Liver (tissue), 9 donors: ENCODE data around the gene MTMR2. TPM values are rescaled to one million over a fixed set of nuclear protein-coding genes. Genes with fewer than 3 reads are reported as not detected.

Experiments
- DNase-seq: peaks from one replicate; pipeline ENCODE4 v3.0.0-alpha.2; 2017; ENCODE audit warnings: low spot score
- H3K27ac ChIP-seq, 2 donors: one replicate each; pipeline ENCODE4 v1.7.0; 2013; ENCODE audit warnings: inconsistent platforms in 2 of 2, low read length in 2 of 2, control low read depth in 1 of 2, low read depth in 1 of 2, mild to moderate bottlenecking in 1 of 2
- H3K27me3 ChIP-seq, 4 donors: one replicate each; pipeline versions ENCODE4 v1.6.1 to v1.7.0; 2013; ENCODE audit warnings: low read length in 3 of 4, inconsistent platforms in 1 of 4, mild to moderate bottlenecking in 1 of 4, moderate library complexity in 1 of 4; ENCODE audit not compliant: control insufficient read depth in 4 of 4, insufficient read depth in 4 of 4
- H3K36me3 ChIP-seq, 4 donors: one replicate each; pipeline versions ENCODE4 v1.6.1 to v1.7.0; 2013; ENCODE audit warnings: low read length in 3 of 4, mild to moderate bottlenecking in 3 of 4, low read depth in 1 of 4, moderate library complexity in 1 of 4; ENCODE audit not compliant: control insufficient read depth in 4 of 4, insufficient read depth in 3 of 4
- H3K4me1 ChIP-seq, 4 donors: one replicate each; pipeline versions ENCODE4 v1.6.1 to v1.7.0; 2013; ENCODE audit warnings: low read length in 3 of 4, mild to moderate bottlenecking in 3 of 4, moderate library complexity in 1 of 4; ENCODE audit not compliant: control insufficient read depth in 4 of 4, insufficient read depth in 4 of 4
- H3K4me3 ChIP-seq, 3 donors: one replicate each; pipeline versions ENCODE4 v1.6.1 to v1.7.0; 2013; ENCODE audit warnings: low read length in 3 of 3, control low read depth in 1 of 3, low read depth in 1 of 3, mild to moderate bottlenecking in 1 of 3
- H3K9ac ChIP-seq, 2 donors: one replicate each; pipeline ENCODE4 v1.7.0; 2013; ENCODE audit warnings: low read length in 2 of 2, mild to moderate bottlenecking in 2 of 2, moderate library complexity in 2 of 2, control low read depth in 1 of 2, low read depth in 1 of 2
- H3K9me3 ChIP-seq, 4 donors: one replicate each; pipeline versions ENCODE4 v1.6.1 to v1.7.0; 2013; ENCODE audit warnings: low read length in 3 of 4; ENCODE audit not compliant: control insufficient read depth in 4 of 4
- EGR1 ChIP-seq, 2 donors: IDR thresholded peaks; 2 replicates each; pipeline ENCODE4 v1.6.1; 2016 to 2018; ENCODE audit warnings: antibody characterized with exemption in 2 of 2, low read depth in 2 of 2
- FOXA1 ChIP-seq: IDR thresholded peaks from 2 replicates; pipeline ENCODE4 v1.6.1; 2016; ENCODE audit warnings: antibody characterized with exemption
- FOXA2 ChIP-seq: IDR thresholded peaks from 2 replicates; pipeline ENCODE4 v1.6.1; 2016; ENCODE audit warnings: antibody characterized with exemption
- GABPA ChIP-seq, 2 donors: IDR thresholded peaks in 1 of 2; conservative IDR thresholded peaks in 1 of 2; 2 replicates each; pipeline ENCODE4 v1.6.1; 2016; ENCODE audit warnings: antibody characterized with exemption in 2 of 2, mild to moderate bottlenecking in 1 of 2, moderate library complexity in 1 of 2
- HNF4A ChIP-seq, 2 donors: conservative IDR thresholded peaks; 2 replicates each; pipeline ENCODE4 v1.6.1; 2016; ENCODE audit warnings: antibody characterized with exemption in 2 of 2, mild to moderate bottlenecking in 2 of 2
- HNF4G ChIP-seq: IDR thresholded peaks from 2 replicates; pipeline ENCODE4 v1.6.1; 2016; ENCODE audit warnings: antibody characterized with exemption
- NR2F2 ChIP-seq: IDR thresholded peaks from 2 replicates; pipeline ENCODE4 v1.6.1; 2016; ENCODE audit warnings: antibody characterized with exemption
- RAD21 ChIP-seq, 2 donors: IDR thresholded peaks; 2 replicates each; pipeline ENCODE4 v1.6.1; 2016; ENCODE audit warnings: antibody characterized with exemption in 2 of 2, mild to moderate bottlenecking in 2 of 2
- RXRA ChIP-seq, 2 donors: IDR thresholded peaks; 2 replicates each; pipeline ENCODE4 v1.6.1; 2017 to 2018; ENCODE audit warnings: antibody characterized with exemption in 2 of 2, mild to moderate bottlenecking in 1 of 2
- SP1 ChIP-seq: IDR thresholded peaks from 2 replicates; pipeline ENCODE4 v1.6.1; 2018; ENCODE audit warnings: antibody characterized with exemption, mild to moderate bottlenecking
- TAF1 ChIP-seq: conservative IDR thresholded peaks from 2 replicates; pipeline ENCODE4 v1.6.1; 2016; ENCODE audit warnings: antibody characterized with exemption, mild to moderate bottlenecking
- YY1 ChIP-seq: IDR thresholded peaks from 2 replicates; pipeline ENCODE4 v1.6.1; 2016; ENCODE audit warnings: antibody characterized with exemption, mild to moderate bottlenecking
- WGBS: extraction: QIAGEN DNeasy Blood & Tissue Kit; methylation state at CpG from one replicate; pipeline ENCODE4 v1.1.7; 2013; 5-methylcytosine and 5-hydroxymethylcytosine counted together
- polyA plus RNA-seq, 2 donors: library from polyadenylated mRNA; stranded (reverse) in 1 of 2; unstranded in 1 of 2; fragments of 200-250 nt in 1 of 2; fragments of >200 nt in 1 of 2; fragmentation: Nextera tagmentation in 1 of 2; extraction: Ambion mirVana in 1 of 2; gene quantifications; one replicate each; pipeline versions ENCODE4 v1.2.1 to v1.2.3, GENCODE V29; 2013 to 2015
- total RNA-seq, 2 donors: library from RNA; depleted of rRNA; stranded (reverse); fragments of >200 nt; gene quantifications; one replicate each; pipeline ENCODE4 v1.2.3, GENCODE V29; 2014
- TF ChIP-seq, protein P1 (sequence below): IDR thresholded peaks from 2 replicates; pipeline ENCODE4 v1.6.1; 2016; ENCODE audit warnings: antibody characterized with exemption
- TF ChIP-seq, protein P2 (sequence below): IDR thresholded peaks from 2 replicates; pipeline ENCODE4 v1.6.1; 2016; ENCODE audit warnings: antibody characterized with exemption, mild to moderate bottlenecking
- TF ChIP-seq, protein P3 (sequence below): IDR thresholded peaks from 2 replicates; pipeline ENCODE4 v1.6.1; 2016; ENCODE audit warnings: antibody characterized with exemption
- TF ChIP-seq, protein P4 (sequence below): fragments of 150-350 bp; IDR thresholded peaks from 2 replicates; pipeline ENCODE4 v1.5.1; 2017; ENCODE audit warnings: improper control_type of control experiment, low read depth, low read length; ENCODE audit not compliant: missing input control
- TF ChIP-seq, protein P5 (sequence below): IDR thresholded peaks from 2 replicates; pipeline ENCODE4 v1.6.1; 2016; ENCODE audit warnings: antibody characterized with exemption
- donor health status: healthy.
- donor health status: healthy.
- donor health status: healthy.
- donor health status: healthy.
- donor health status: healthy.

Gene MTMR2
- total and polyA plus RNA-seq, 4 donors = 2.0 to 9.5 (median 3.1) TPM

DNA sequence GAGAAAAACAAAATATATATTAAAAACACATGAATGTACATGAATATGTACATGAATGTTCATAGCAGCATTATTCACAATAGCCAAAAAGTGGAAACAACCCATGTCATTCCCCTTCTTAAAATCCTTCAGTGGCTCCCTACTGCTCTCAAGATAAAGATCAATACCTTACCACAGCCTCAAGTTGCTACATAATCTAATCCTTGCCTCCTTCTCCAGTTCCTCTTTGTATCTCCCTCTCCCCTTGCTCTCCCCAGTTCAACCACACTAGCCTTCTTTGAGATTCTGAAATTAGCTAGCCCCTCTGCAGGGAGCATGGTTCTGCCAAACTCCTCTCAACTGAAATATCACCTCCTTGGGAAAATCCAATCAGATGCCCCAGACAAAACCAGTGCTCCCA, 28.1 kb downstream of the MTMR2 start:
- Histone ChIP-seq H3K27ac (no peak overlapping the region), H3K36me3 (no peaks in the 10 kb centered on the region), H3K4me1 (peaks cover 0 to 2% (median 0%) of the 10 kb centered on the region in 4 donors), H3K27me3 (no peaks in the 10 kb centered on the region), H3K9ac (no peak overlapping the region), H3K4me3 (no peak overlapping the region), H3K9me3 (no peaks in the 10 kb centered on the region)
- TF ChIP-seq EGR1 (IDR thresholded peaks at IDR 0.05; ENCODE audit: low read depth in 2 of 2) = no peak
- no peak for DNase-seq

DNA sequence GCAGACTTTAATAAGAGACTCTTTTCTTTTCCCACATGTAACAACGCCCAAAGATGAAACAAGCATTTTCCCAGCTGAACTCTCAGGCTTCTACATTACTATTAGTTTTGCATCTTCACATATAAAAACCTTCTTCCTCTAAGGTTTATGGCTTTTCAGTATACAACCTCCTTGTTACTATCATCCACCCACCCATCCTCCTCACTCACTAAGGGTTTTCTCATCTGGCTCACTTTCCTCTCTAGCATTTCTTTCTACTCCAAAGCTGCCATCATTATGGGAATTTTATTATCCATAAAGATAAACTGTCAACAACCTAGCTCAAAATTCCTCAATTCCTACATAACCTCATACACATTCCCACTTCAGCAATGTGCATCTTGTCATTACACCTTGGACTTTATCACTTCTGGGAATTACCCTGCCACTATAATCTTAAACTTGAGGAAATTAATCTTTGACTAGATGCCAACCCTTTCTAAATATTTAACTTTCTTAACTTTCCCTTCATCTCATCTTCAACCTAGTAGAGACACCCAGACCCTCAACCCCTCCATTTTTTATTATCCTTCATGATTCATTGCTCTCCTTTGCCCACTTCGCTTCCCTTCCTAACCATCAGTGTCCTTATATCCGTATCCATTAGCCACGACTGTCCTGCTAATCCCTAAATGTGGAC, 30.9 kb downstream of the MTMR2 start:
- no peak for DNase-seq
- WGBS = 78% methylated on average over 4 of the region's 4 CpGs
- Histone ChIP-seq H3K36me3 (no peaks in the 10 kb centered on the region), H3K4me3 (no peak overlapping the region), H3K9me3 (no peaks in the 10 kb centered on the region), H3K4me1 (no peaks in the 10 kb centered on the region), H3K27me3 (no peaks in the 10 kb centered on the region), H3K9ac (no peak overlapping the region), H3K27ac (no peak overlapping the region)
- no peak for TF ChIP-seq FOXA2
- TF ChIP-seq, protein P1, sequence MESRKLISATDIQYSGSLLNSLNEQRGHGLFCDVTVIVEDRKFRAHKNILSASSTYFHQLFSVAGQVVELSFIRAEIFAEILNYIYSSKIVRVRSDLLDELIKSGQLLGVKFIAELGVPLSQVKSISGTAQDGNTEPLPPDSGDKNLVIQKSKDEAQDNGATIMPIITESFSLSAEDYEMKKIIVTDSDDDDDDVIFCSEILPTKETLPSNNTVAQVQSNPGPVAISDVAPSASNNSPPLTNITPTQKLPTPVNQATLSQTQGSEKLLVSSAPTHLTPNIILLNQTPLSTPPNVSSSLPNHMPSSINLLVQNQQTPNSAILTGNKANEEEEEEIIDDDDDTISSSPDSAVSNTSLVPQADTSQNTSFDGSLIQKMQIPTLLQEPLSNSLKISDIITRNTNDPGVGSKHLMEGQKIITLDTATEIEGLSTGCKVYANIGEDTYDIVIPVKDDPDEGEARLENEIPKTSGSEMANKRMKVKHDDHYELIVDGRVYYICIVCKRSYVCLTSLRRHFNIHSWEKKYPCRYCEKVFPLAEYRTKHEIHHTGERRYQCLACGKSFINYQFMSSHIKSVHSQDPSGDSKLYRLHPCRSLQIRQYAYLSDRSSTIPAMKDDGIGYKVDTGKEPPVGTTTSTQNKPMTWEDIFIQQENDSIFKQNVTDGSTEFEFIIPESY = no peak
- TF ChIP-seq EGR1 (IDR thresholded peaks at IDR 0.05; ENCODE audit: low read depth in 2 of 2) = no peak
- TF ChIP-seq NR2F2 = no peak
- no peak for TF ChIP-seq TAF1

DNA sequence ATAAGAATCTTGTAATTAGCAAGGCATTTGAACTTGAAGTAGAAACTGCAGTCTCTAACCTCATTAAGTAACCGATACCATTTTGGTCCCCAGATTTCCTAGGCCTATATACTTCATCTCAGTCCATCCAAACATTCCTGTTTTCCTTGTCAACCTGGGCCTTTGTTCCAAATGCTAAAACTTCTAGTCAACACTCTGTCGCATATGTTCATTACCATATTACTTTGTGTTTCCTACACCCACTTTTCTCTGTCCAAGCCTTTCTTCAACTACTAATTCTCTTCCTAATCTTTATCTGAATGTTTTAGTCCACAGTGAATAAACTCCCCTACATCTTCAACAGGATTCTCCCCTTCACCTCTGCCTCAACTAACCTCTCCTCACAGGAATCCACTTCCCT, 31.4 kb downstream of the MTMR2 start:
- Histone ChIP-seq H3K4me1 (no peaks in the 10 kb centered on the region), H3K36me3 (no peaks in the 10 kb centered on the region), H3K27ac (no peak overlapping the region), H3K4me3 (no peak overlapping the region), H3K27me3 (no peaks in the 10 kb centered on the region), H3K9me3 (no peaks in the 10 kb centered on the region), H3K9ac (no peak overlapping the region)
- WGBS = 97% methylated on average over 2 of the region's 2 CpGs
- TF ChIP-seq FOXA1 = no peak
- TF ChIP-seq TAF1 = no peak
- TF ChIP-seq, protein P2, sequence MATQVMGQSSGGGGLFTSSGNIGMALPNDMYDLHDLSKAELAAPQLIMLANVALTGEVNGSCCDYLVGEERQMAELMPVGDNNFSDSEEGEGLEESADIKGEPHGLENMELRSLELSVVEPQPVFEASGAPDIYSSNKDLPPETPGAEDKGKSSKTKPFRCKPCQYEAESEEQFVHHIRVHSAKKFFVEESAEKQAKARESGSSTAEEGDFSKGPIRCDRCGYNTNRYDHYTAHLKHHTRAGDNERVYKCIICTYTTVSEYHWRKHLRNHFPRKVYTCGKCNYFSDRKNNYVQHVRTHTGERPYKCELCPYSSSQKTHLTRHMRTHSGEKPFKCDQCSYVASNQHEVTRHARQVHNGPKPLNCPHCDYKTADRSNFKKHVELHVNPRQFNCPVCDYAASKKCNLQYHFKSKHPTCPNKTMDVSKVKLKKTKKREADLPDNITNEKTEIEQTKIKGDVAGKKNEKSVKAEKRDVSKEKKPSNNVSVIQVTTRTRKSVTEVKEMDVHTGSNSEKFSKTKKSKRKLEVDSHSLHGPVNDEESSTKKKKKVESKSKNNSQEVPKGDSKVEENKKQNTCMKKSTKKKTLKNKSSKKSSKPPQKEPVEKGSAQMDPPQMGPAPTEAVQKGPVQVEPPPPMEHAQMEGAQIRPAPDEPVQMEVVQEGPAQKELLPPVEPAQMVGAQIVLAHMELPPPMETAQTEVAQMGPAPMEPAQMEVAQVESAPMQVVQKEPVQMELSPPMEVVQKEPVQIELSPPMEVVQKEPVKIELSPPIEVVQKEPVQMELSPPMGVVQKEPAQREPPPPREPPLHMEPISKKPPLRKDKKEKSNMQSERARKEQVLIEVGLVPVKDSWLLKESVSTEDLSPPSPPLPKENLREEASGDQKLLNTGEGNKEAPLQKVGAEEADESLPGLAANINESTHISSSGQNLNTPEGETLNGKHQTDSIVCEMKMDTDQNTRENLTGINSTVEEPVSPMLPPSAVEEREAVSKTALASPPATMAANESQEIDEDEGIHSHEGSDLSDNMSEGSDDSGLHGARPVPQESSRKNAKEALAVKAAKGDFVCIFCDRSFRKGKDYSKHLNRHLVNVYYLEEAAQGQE = no peak
- TF ChIP-seq SP1 = no peak
- TF ChIP-seq YY1 = no peak
- TF ChIP-seq, protein P1 = no peak
- no peak for TF ChIP-seq HNF4A (conservative IDR thresholded peaks at IDR 0.05)
- TF ChIP-seq, protein P3, sequence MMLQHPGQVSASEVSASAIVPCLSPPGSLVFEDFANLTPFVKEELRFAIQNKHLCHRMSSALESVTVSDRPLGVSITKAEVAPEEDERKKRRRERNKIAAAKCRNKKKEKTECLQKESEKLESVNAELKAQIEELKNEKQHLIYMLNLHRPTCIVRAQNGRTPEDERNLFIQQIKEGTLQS = no peak
- TF ChIP-seq, protein P4, sequence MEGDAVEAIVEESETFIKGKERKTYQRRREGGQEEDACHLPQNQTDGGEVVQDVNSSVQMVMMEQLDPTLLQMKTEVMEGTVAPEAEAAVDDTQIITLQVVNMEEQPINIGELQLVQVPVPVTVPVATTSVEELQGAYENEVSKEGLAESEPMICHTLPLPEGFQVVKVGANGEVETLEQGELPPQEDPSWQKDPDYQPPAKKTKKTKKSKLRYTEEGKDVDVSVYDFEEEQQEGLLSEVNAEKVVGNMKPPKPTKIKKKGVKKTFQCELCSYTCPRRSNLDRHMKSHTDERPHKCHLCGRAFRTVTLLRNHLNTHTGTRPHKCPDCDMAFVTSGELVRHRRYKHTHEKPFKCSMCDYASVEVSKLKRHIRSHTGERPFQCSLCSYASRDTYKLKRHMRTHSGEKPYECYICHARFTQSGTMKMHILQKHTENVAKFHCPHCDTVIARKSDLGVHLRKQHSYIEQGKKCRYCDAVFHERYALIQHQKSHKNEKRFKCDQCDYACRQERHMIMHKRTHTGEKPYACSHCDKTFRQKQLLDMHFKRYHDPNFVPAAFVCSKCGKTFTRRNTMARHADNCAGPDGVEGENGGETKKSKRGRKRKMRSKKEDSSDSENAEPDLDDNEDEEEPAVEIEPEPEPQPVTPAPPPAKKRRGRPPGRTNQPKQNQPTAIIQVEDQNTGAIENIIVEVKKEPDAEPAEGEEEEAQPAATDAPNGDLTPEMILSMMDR = no peak
- no peak for TF ChIP-seq GABPA (IDR thresholded peaks at IDR 0.05 in 1 of 2, conservative IDR thresholded peaks at IDR 0.05 in 1 of 2)
- no peak for TF ChIP-seq FOXA2
- TF ChIP-seq HNF4G = no peak
- no peak for TF ChIP-seq RXRA (IDR thresholded peaks at IDR 0.05)
- no peak for TF ChIP-seq NR2F2
- TF ChIP-seq RAD21 (IDR thresholded peaks at IDR 0.05) = no peak
- TF ChIP-seq, protein P5, sequence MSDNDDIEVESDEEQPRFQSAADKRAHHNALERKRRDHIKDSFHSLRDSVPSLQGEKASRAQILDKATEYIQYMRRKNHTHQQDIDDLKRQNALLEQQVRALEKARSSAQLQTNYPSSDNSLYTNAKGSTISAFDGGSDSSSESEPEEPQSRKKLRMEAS = no peak
- TF ChIP-seq EGR1 (IDR thresholded peaks at IDR 0.05; ENCODE audit: low read depth in 2 of 2) = no peak
- DNase-seq = no peak
